NCI-H2227 (cell line): ENCODE measurements around the gene PLXNA4.

Experiments used
- DNase-seq: peaks from one replicate; lab custom pipeline; 2025; ENCODE audit not compliant: unreplicated experiment; lab: John Stamatoyannopoulos, UW

PLXNA4 gene

DNA sequence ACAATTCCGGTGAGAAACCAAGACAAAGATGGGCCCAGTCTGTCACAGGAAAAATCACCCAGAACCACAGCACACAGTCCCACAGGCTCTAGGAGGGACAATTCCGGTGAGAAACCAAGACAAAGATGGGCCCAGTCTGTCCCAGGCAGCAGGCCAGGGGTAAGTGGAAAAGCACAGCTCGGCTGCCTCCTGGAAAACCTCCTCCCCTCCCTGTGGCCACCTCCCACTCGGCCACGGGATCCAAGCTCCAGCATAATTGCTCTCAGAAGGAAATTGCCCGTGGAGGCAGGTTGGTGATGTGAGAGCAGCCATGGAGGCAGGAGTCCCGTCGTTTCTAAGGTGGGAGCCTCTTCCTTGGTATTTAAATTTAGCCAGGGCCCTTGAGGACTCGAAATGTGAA lies 95.7 kb downstream of the PLXNA4 start:
- no peak for DNase-seq

- no peak for DNase-seq
These were observed 99.7 kb downstream of the PLXNA4 start for GRCh38 chr7:132476541-132476940.

- peak; percentile 33 for DNase-seq
These were observed 100.6 kb downstream of the PLXNA4 start for GRCh38 chr7:132475669-132476116.

- DNase-seq, result no peak
These were observed 101.1 kb downstream of the PLXNA4 start for GRCh38 chr7:132475037-132475668.

GRCh38 chr7:132472463-132473120 lies 103.7 kb downstream of the PLXNA4 start:
- DNase-seq, result peak; percentile 49

DNA sequence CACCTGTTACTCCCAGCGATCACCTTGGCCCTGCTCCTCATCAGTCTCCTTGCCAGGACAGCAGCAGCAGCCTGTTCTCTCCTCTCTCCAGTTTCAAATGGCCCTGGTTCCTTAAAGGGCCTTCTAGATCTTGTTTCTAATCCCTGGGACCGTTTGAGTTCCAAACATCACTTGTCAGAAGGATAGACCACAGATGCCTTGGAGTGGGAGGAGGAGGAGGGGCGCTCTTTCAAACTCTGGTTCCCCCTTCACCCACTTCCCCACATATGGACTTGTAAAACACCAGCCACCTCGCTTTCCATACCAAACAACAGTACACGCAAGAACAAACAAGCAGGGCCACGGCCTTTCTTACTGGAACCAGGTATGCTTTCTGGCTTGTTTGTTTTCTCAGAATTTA lies 104.8 kb downstream of the PLXNA4 start:
- no peak for DNase-seq

DNA sequence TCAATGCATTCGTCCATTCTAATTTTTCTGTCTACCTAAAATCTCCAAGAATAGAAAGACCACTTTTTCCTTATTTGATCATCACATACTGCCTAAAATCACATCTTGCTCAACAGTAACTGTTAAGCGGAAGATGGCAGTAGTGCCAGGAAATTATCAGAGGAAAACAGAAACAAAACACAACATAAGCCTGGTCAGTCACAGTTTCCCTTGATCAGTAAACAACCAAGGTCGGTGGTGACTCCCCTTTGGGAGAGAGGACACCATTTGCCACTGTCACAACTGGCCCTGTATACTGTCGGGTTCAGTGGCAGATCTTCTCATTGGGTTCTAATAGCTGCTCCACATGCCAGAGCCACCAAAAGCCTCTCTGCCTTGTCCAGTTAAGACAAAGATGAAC lies 106.6 kb downstream of the PLXNA4 start:
- DNase-seq, result no peak

- DNase-seq, result no peak
These were observed 107.0 kb downstream of the PLXNA4 start for GRCh38 chr7:132469264-132469663.

GRCh38 chr7:132466367-132466766 lies 109.9 kb downstream of the PLXNA4 start:
- DNase-seq, result no peak

GRCh38 chr7:132465516-132465915 lies 110.8 kb downstream of the PLXNA4 start:
- no peak for DNase-seq

DNA sequence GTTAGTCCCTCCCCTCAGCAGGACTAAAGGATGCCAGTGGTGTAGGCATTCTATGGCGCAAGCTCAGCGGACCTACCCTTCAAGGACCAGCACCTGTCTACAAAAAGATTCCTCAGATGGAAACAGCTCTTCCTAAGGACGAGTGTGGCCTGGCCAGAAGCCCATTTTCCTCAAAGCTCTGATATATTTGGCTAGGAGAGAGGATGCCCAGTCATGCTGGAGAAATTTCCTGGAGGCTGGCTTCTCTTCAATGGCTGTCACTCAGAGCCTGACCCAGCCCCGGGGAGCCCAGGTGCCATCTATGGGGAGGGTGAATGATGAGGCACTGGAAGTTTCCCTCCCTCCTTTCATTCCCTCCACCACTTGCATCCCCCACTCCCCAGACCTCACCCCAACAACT lies 111.5 kb downstream of the PLXNA4 start:
- no peak for DNase-seq

DNA sequence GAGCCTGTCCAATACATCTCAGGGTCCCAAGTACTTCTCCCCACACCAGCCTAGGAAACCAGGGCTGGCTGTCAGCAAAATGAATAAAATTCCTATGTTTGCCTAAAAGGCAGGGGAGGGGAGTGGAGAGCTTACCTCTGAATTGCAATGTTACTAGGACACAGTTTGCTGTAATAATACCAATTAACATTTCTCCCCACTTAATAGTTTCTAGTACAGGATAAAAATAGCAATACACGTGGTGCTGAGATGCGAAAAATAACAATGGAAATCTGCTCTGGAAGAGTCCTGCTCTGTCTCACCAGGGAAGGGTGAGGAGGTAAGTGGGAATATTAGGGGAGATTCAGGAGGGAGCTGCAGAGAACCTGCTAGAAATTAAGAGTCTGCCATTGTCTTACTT lies 112.3 kb downstream of the PLXNA4 start:
- DNase-seq, result peak; percentile 18

GRCh38 chr7:132462478-132462877 lies 113.8 kb downstream of the PLXNA4 start:
- no peak for DNase-seq

DNA sequence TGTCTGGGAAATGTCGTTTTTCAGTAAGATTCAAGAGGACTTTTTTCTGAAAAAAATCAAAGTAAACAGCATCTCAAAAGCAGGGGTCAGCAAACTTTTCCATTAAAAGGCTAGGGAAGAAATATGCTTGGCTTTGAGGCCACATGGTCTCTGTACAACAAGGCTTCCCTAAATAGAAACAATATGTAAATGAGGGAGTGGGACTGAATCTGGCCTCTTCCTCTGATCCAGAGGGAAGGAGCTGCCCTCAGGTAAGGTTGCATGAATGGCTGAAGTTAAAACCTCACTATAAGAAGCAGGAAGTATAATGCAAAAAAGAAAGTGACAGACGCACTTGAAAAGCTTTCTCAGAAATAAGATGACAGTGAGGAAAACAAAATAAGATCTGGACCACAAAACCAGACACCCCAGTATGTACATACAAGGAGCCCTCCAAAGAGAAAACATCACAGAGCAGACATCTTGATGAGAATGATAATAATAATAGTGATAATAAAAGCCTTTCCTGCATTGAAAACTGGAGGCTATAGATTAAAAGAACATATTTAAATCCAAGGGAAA lies 115.2 kb downstream of the PLXNA4 start:
- no peak for DNase-seq

- peak; percentile 42 for DNase-seq
These were observed 117.5 kb downstream of the PLXNA4 start for GRCh38 chr7:132458729-132459128.

- no peak for DNase-seq
These were observed 118.6 kb downstream of the PLXNA4 start for GRCh38 chr7:132457658-132458057.

- no peak for DNase-seq
These were observed 119.9 kb downstream of the PLXNA4 start for GRCh38 chr7:132456418-132456817.

GRCh38 chr7:132455378-132455777 lies 120.9 kb downstream of the PLXNA4 start:
- DNase-seq, result no peak

DNA sequence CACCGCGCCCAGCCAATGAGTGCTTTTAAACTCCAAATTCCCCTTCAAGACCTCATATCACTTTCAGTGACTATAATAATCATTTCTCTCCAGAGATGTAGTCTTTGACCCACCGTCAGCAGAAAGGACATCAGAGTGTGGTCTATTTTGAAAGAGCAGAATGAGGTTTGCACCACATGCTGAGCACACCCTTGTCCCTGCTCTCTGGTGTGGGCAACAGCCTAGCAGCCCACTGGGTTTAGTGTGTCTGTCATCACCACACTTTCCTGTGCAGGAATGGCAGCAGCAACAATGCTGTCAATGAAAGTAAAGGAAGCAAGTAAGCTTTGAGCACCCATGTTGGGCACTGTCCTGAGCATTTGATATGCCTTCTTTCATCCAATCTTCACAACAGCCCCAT lies 122.4 kb downstream of the PLXNA4 start:
- no peak for DNase-seq

- no peak for DNase-seq
These were observed 125.1 kb downstream of the PLXNA4 start for GRCh38 chr7:132451161-132451560.

DNA sequence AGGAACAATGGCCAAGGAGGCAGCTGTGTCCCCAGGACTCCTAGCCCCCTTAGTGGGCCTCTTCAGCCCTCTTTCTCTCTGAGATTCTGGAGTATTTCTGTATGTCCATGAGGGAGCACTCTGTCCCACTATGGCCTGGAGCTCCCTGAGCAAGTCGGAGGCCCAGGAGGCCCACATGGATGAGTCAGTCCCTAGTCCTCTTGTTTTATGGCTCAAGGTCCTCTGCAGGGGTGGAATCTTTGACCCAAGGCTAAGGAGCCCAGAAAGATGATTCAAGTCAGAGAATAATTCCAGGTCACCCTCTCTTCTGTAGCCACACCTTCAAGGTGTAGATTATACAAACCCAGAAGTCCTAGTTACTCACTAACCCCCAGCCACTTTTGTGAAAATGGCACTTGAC lies 125.6 kb downstream of the PLXNA4 start:
- DNase-seq, result no peak

DNA sequence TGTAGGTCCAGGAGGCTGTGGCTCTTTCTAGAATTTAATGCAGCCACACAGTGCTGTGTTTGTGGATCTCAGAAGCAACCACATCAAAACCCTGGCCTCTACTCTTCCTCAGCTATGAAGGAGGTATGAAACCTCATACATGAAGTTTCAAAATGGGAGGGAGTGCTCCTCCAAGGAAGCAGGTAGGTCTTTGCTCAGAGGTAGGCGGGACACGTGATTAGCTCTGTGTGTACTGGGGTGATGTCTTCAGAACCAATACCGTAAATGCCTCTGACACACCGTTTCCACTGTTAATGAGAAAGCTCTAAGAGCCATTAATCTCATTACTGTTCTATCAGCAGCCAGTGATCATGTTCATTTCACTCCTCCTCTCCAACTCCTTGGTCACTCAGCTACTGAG lies 126.1 kb downstream of the PLXNA4 start:
- DNase-seq, result no peak
